Mammary epithelial cell (primary cell): ENCODE measurements around the gene RABL6.

ENCODE experiments used
- CTCF ChIP-seq, 2 donors: IDR thresholded peaks in 1 of 2; conservative IDR thresholded peaks in 1 of 2; 2 replicates each; pipeline ENCODE4 v1.5.1; 2011 to 2012; ENCODE audit warnings: inconsistent platforms in 2 of 2, low read length in 2 of 2, mild to moderate bottlenecking in 2 of 2, control low read depth in 1 of 2, low read depth in 1 of 2; ENCODE audit not compliant: insufficient read depth in 1 of 2; ENCODE audit errors: extremely low read depth in 1 of 2
- EZH2 ChIP-seq: IDR thresholded peaks from 2 replicates; pipeline ENCODE4 v1.6.1; 2012; ENCODE audit warnings: low read length, inconsistent platforms, borderline replicate concordance

- TF ChIP-seq CTCF (conservative IDR thresholded peaks at IDR 0.05 in 1 of 2, IDR thresholded peaks at IDR 0.05 in 1 of 2; ENCODE audit: extremely low read depth in 1 of 2, insufficient read depth in 1 of 2, low read depth in 1 of 2, low read length in 2 of 2) (no peak), EZH2 (no peak)
Observed at GRCh38 chr9:136861874-136862457, 54.2 kb downstream of the RABL6 start.
